Nucleus accumbens (tissue), 56 donors: ENCODE measurements around the gene APH1A.
A peak's percentile ranks its signal among the peaks of the same experiment; 100 is the strongest.
"Not testable (repeated sequence)": the region's sequence is repeated elsewhere in the genome, so short reads cannot be mapped to it uniquely, and the experiment has no call there.

Experiments used
- DNase-seq, 56 donors: peaks; one replicate each; lab custom pipeline; 2025; lab: John Stamatoyannopoulos, UW

The APH1A gene

GRCh38 chr1:150268705-150269403, at the start of gene APH1A:
Gene APH1A (minus strand): TSS chr1:150269016. CDS start chr1:150268810, 206 bp downstream.
- peak; percentile 69 to 98 (median 96) for DNase-seq

GRCh38 chr1:150314691-150315090, 45.9 kb upstream of the APH1A start:
- DNase-seq, result not testable (repeated sequence)

GRCh38 chr1:150311762-150312161, 42.9 kb upstream of the APH1A start:
- no peak for DNase-seq

- DNase-seq, result no peak
Measured at GRCh38 chr1:150309758-150310508, 41.1 kb upstream of the APH1A start.

- not testable (repeated sequence) for DNase-seq
Measured at GRCh38 chr1:150308585-150308984, 39.8 kb upstream of the APH1A start.

- DNase-seq, result no peak
Measured at GRCh38 chr1:150302902-150303301, 34.1 kb upstream of the APH1A start.

GRCh38 chr1:150302338-150302737, 33.5 kb upstream of the APH1A start:
- DNase-seq, result peak in 53 of 56 donors; percentile 2 to 94 (median 51)

GRCh38 chr1:150299716-150300115, 30.9 kb upstream of the APH1A start:
- DNase-seq, result no peak

GRCh38 chr1:150295476-150295875, 26.7 kb upstream of the APH1A start:
- DNase-seq, result no peak

- DNase-seq, result peak; percentile 25 to 94 (median 83)
Measured at GRCh38 chr1:150293433-150294253, 24.8 kb upstream of the APH1A start, which contains the start of gene MRPS21. Gene MRPS21 (plus strand): TSS chr1:150293861. CDS start chr1:150294367, 506 bp downstream.

GRCh38 chr1:150288822-150289221, 20.0 kb upstream of the APH1A start:
- DNase-seq, result peak in 1 of 56 donors; percentile 10

GRCh38 chr1:150288382-150288781, 19.6 kb upstream of the APH1A start:
- no peak for DNase-seq

GRCh38 chr1:150283260-150283659, 14.4 kb upstream of the APH1A start:
- DNase-seq, result no peak

- DNase-seq, result peak in 10 of 56 donors; percentile 38 to 70 (median 54)
Measured at GRCh38 chr1:150282558-150282958, 13.7 kb upstream of the APH1A start.

- peak; percentile 42 to 98 (median 93) for DNase-seq
Measured at GRCh38 chr1:150281758-150282557, 13.1 kb upstream of the APH1A start, which contains the start of gene CIART. Gene CIART (plus strand): TSS chr1:150282554. CDS start chr1:150283268, 714 bp downstream.

- DNase-seq, result peak in 49 of 56 donors; percentile 18 to 86 (median 58)
Measured at GRCh38 chr1:150281221-150281757, 12.5 kb upstream of the APH1A start.

- DNase-seq, result no peak
Measured at GRCh38 chr1:150280138-150280707, 11.4 kb upstream of the APH1A start.

- DNase-seq, result no peak
Measured at GRCh38 chr1:150273311-150273710, 4.5 kb upstream of the APH1A start.
